ENCODE measurements around the gene DRC3.

DNA sequence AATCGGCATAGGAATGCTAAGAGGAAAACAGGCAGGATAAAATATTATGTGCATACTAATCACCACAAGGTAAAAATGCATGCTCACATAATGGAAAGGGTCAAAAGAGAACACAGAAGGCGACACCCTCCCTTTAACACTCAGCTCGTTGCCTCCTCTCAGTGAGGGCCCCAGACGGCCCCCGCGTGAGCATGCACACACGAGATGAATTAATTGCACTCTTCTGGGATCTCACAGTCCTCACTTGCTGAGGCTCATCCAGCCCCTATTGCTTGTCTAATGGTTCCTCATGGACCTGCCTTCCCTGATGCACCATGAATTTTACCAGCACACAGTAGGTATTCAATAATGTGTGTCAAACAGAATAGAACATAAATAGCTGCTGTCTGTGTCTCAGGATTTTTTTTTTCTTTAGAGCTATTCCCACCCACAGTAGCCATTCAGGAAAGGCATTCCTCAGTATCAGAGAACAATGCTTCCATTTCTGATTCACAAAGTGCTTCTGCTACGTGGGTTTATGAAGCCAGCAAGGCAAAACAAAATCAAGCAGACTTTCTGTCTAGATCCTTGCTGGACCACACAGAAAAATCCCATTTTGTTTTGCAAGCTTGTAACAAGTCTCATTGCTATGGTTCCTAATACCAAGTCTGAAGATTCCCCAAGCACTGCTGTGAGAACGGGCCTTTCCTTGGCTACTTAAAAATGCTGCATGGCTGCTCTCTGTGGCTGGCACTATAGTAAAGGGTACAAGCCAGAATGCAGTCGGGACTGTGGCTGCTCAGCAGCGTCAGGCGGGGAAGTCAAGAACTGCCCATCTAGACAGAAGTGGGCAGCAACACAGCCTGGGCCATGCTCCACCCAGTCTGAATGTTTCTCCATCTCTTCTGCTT, 44.0 kb upstream of the DRC3 start:
- TF ChIP-seq ESRRG (CRISPR knock-in tag; IDR thresholded peaks at IDR 0.05) (no peak), TCF4 (CRISPR knock-in tag; IDR thresholded peaks at IDR 0.05; ENCODE audit: borderline replicate concordance) (no peak), TOX (CRISPR knock-in tag; IDR thresholded peaks at IDR 0.05; ENCODE audit: borderline replicate concordance) (no peak), ZFP3 (CRISPR knock-in tag; IDR thresholded peaks at IDR 0.05) (no peak), SNAI2 (CRISPR knock-in tag; IDR thresholded peaks at IDR 0.05) (no peak), ZFP30 (CRISPR knock-in tag; IDR thresholded peaks at IDR 0.05) (no peak), ARNTL (CRISPR knock-in tag; IDR thresholded peaks at IDR 0.05; ENCODE audit: borderline replicate concordance, low read depth) (no peak), PPARA (CRISPR knock-in tag; IDR thresholded peaks at IDR 0.05; ENCODE audit: borderline replicate concordance) (no peak), BACH2 (CRISPR knock-in tag; IDR thresholded peaks at IDR 0.05; ENCODE audit: borderline replicate concordance) (no peak), ZC3H10 (CRISPR knock-in tag; IDR thresholded peaks at IDR 0.05) (no peak)
- TF ChIP-seq, protein P1, sequence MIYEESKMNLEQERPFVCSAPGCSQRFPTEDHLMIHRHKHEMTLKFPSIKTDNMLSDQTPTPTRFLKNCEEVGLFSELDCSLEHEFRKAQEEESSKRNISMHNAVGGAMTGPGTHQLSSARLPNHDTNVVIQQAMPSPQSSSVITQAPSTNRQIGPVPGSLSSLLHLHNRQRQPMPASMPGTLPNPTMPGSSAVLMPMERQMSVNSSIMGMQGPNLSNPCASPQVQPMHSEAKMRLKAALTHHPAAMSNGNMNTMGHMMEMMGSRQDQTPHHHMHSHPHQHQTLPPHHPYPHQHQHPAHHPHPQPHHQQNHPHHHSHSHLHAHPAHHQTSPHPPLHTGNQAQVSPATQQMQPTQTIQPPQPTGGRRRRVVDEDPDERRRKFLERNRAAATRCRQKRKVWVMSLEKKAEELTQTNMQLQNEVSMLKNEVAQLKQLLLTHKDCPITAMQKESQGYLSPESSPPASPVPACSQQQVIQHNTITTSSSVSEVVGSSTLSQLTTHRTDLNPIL (CRISPR knock-in tag; IDR thresholded peaks at IDR 0.05; ENCODE audit: low read depth): no peak
- TF ChIP-seq, protein P2, sequence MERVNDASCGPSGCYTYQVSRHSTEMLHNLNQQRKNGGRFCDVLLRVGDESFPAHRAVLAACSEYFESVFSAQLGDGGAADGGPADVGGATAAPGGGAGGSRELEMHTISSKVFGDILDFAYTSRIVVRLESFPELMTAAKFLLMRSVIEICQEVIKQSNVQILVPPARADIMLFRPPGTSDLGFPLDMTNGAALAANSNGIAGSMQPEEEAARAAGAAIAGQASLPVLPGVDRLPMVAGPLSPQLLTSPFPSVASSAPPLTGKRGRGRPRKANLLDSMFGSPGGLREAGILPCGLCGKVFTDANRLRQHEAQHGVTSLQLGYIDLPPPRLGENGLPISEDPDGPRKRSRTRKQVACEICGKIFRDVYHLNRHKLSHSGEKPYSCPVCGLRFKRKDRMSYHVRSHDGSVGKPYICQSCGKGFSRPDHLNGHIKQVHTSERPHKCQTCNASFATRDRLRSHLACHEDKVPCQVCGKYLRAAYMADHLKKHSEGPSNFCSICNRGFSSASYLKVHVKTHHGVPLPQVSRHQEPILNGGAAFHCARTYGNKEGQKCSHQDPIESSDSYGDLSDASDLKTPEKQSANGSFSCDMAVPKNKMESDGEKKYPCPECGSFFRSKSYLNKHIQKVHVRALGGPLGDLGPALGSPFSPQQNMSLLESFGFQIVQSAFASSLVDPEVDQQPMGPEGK (CRISPR knock-in tag; IDR thresholded peaks at IDR 0.05; ENCODE audit: borderline replicate concordance): no peak

Measured in SK-N-SH treated with all-trans-retinoic acid at 6 μM for 48 hours (cell line).